Measurements from ENCODE around the gene TRIM75.

DNA sequence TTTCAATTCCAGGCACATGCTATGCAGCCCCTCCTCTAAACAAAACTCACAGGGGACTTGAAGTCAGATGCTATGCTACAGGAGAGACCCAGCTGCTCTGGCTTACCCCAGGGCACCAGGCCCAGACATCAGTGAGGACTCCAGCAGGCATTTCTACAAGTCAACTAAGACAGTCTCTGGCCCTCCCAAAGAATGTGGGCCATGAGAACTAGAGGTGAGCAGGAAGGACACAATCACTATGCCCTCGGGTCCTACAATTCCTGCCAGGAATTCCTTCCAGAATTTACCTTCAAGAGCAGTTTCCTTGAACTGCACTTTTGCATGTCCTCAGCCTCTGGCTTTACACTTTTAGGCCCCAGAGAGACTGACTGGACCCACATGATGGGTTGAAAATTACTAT lies 41.6 kb downstream of the TRIM75 start:
- TF ChIP-seq POLR2A (IDR thresholded peaks at IDR 0.05) (no peak), CTCF (IDR thresholded peaks at IDR 0.05) (no peak)
